Ovary (tissue), 9 donors: ENCODE results near the gene C11orf91. TPM values are rescaled to one million over a fixed set of nuclear protein-coding genes. Genes with fewer than 3 reads are reported as not detected.

Experiments used
- DNase-seq, 5 donors: peaks; one replicate each; pipeline ENCODE4 v3.0.0-alpha.2; 2019 to 2020
- H3K27ac ChIP-seq, 2 donors: fragments of 200-600 bp; one replicate each; pipeline versions ENCODE4 v1.5.1 to v1.8.0; 2019 to 2022
- H3K27me3 ChIP-seq: fragments of 200-600 bp; one replicate; pipeline ENCODE4 v1.8.0; 2022
- H3K36me3 ChIP-seq: fragments of 200-600 bp; sonication (generic); one replicate; pipeline ENCODE4 v1.5.1; 2019
- H3K4me1 ChIP-seq: one replicate; pipeline ENCODE4 v1.8.1; 2013; ENCODE audit warnings: mild to moderate bottlenecking, moderate library complexity; ENCODE audit not compliant: insufficient read depth
- H3K4me3 ChIP-seq: fragments of 200-600 bp; sonication (generic); one replicate; pipeline ENCODE4 v1.5.1; 2017
- H3K9me3 ChIP-seq, 2 donors: fragments of 200-600 bp in 1 of 2; sonication (generic) in 1 of 2; one replicate each; pipeline versions ENCODE4 v1.5.1 to v1.8.1; 2013 to 2019; ENCODE audit warnings: mild to moderate bottlenecking in 1 of 2, moderate library complexity in 1 of 2
- CTCF ChIP-seq, 3 donors: fragments of 450-650 bp in 2 of 3; fragments of 200-600 bp in 1 of 3; IDR thresholded peaks; one replicate each; pipeline versions ENCODE4 v1.5.1 to v1.8.0; 2016 to 2022; ENCODE audit warnings: antibody characterized with exemption in 3 of 3, mild to moderate bottlenecking in 1 of 3
- EP300 ChIP-seq: sonication (generic); formaldehyde crosslinking; IDR thresholded peaks from one replicate; pipeline ENCODE4 v1.6.1; 2017; ENCODE audit warnings: antibody characterized with exemption
- POLR2A ChIP-seq: fragments of 450-650 bp; IDR thresholded peaks from one replicate; pipeline ENCODE4 v1.6.1; 2017; ENCODE audit warnings: antibody characterized with exemption, mild to moderate bottlenecking, moderate library complexity
- WGBS, 3 donors: extraction: QIAGEN DNeasy Blood & Tissue Kit in 1 of 3; methylation state at CpG; one replicate each; pipeline versions ENCODE4 v1.1.5 to v1.1.7; 2013 to 2017; 5-methylcytosine and 5-hydroxymethylcytosine counted together
- intact Hi-C, 4 donors: fragments of 100-400 bp; cut with DNase I; formaldehyde crosslinking; loops; one replicate each; pipeline versions ENCODE4 v1.11.0 to v1.15.1; 2022 to 2023
- polyA plus RNA-seq, 2 donors: library from polyadenylated mRNA; stranded (reverse); fragments of 200-250 nt in 1 of 2; fragments of 350-450 nt in 1 of 2; fragmentation: Illumina TruSeq in 1 of 2; extraction: RNeasy Lipid Tissue Mini Kit (QIAGEN cat#74804) in 1 of 2; gene quantifications; one replicate each; pipeline ENCODE4 v1.2.3, GENCODE V29; 2013 to 2014
- total RNA-seq, 7 donors: library from RNA; depleted of rRNA in 2 of 7; stranded (reverse); fragments of >200 nt in 2 of 7; fragmentation: NEBNext Ultra II Directional in 3 of 7; extraction: Animal tissue kit (Norgen Biotek cat#: 25700) in 3 of 7; gene quantifications; one replicate each; pipeline versions ENCODE4 v1.1.0 to v1.2.4, GENCODE V29; 2016 to 2023
- donor health status: DM: no; HTN: no; CAD: no; lungs with moderate emphysema.
- donor health status: DM: no; HTN: no; CAD: no.
- donor health status: Bipolar disorder and iron deficiency.
- donor health status: DM: yes; HTN: yes; CAD: no.
- donor health status: DM: no; HTN: no; CAD: no.
- donor health status: DM: yes; HTN: yes; CAD: no.

The C11orf91 gene
- total and polyA plus RNA-seq, 9 donors = 0.61 TPM; not detected in 8

GRCh38 chr11:33695051-33695566, 5.5 kb downstream of the C11orf91 start:
- H3K27me3 ChIP-seq = no peaks in the 10 kb centered on the region
- H3K4me3 ChIP-seq = no peak overlapping the region
- WGBS, 3 donors = 53 to 67% (median 59%) methylated on average over 4 of the region's 4 CpGs
- no peak overlapping the region for H3K27ac ChIP-seq
- DNase-seq = peak in 1 of 5 donors; percentile 34
- H3K36me3 ChIP-seq = no peaks in the 10 kb centered on the region
- peaks cover 26% of the 10 kb centered on the region for H3K4me1 ChIP-seq
- no peaks in the 10 kb centered on the region for H3K9me3 ChIP-seq
- intact Hi-C loops = no loop called here
- no peak for TF ChIP-seq EP300
- TF ChIP-seq CTCF (IDR thresholded peaks at IDR 0.05) = no peak
- TF ChIP-seq POLR2A = no peak

- Histone ChIP-seq H3K9me3 (no peaks in the 10 kb centered on the region), H3K27me3 (no peaks in the 10 kb centered on the region), H3K36me3 (no peaks in the 10 kb centered on the region), H3K4me3 (no peak overlapping the region), H3K27ac (no peak overlapping the region), H3K4me1 (peaks cover 21% of the 10 kb centered on the region)
- intact Hi-C loops = no loop called here
- WGBS, 3 donors = 77 to 85% (median 83%) methylated on average over 4 of the region's 4 CpGs
- DNase-seq = no peak
- no peak for TF ChIP-seq POLR2A
- no peak for TF ChIP-seq CTCF (IDR thresholded peaks at IDR 0.05)
- TF ChIP-seq EP300 = no peak
Observed at GRCh38 chr11:33694346-33695050, 6.1 kb downstream of the C11orf91 start.

- H3K27me3 ChIP-seq = no peaks in the 10 kb centered on the region
- peaks cover 13% of the 10 kb centered on the region for H3K4me1 ChIP-seq
- WGBS, 3 donors = 23 to 27% (median 25%) methylated on average over 5 of the region's 5 CpGs
- DNase-seq = no peak
- H3K4me3 ChIP-seq = no peak overlapping the region
- TF ChIP-seq EP300 (no peak), CTCF (IDR thresholded peaks at IDR 0.05) (no peak), POLR2A (no peak)
- H3K36me3 ChIP-seq = no peaks in the 10 kb centered on the region
- H3K9me3 ChIP-seq = no peaks in the 10 kb centered on the region
- peak overlapping the region in 1 of 2 donors; percentile 75 for H3K27ac ChIP-seq
- intact Hi-C loops = no loop called here
Observed at GRCh38 chr11:33692541-33692940, 8.1 kb downstream of the C11orf91 start.

- intact Hi-C loops = no loop called here
- peak; percentile 44 for TF ChIP-seq EP300
- no peak for TF ChIP-seq POLR2A
- Histone ChIP-seq H3K4me3 (peak overlapping the region; percentile 30), H3K27me3 (no peaks in the 10 kb centered on the region), H3K9me3 (no peaks in the 10 kb centered on the region), H3K4me1 (peaks cover 13% of the 10 kb centered on the region), H3K27ac (peak overlapping the region; percentile 59 to 75), H3K36me3 (no peaks in the 10 kb centered on the region)
- 1 to 6% (median 2%) methylated on average over 9 of the region's 9 CpGs for WGBS, 3 donors
- peak; percentile 52 to 73 (median 58) for DNase-seq
Observed at GRCh38 chr11:33692013-33692504, 8.6 kb downstream of the C11orf91 start.
